ENCODE measurements around the gene MRTFA. TPM values are rescaled to one million over a fixed set of nuclear protein-coding genes. Genes with fewer than 3 reads are reported as not detected.

Gene MRTFA
- polyA plus RNA-seq, 1 of the 3 experiments (the other 2 are of a cell fraction) = 5.8 TPM

GRCh38 chr22:40426594-40427333 lies 209.8 kb downstream of the MRTFA start:
- TF ChIP-seq PBX3 (IDR thresholded peaks at IDR 0.05) = no peak
- TF ChIP-seq NRF1 (IDR thresholded peaks at IDR 0.05; ENCODE audit: low read depth, low read length) = no peak
- TF ChIP-seq MEF2A (IDR thresholded peaks at IDR 0.05; ENCODE audit: borderline replicate concordance, low read depth) = no peak
- no peak for TF ChIP-seq JUND (IDR thresholded peaks at IDR 0.05)
- TF ChIP-seq TEAD4 (IDR thresholded peaks at IDR 0.05; ENCODE audit: borderline replicate concordance, insufficient read depth) = no peak
- TF ChIP-seq TCF12 (IDR thresholded peaks at IDR 0.05) = no peak
- no peak for TF ChIP-seq NFIC (IDR thresholded peaks at IDR 0.05; ENCODE audit: borderline replicate concordance)
- no peak for TF ChIP-seq GATA2 (CRISPR knock-in tag; IDR thresholded peaks at IDR 0.05)
- TF ChIP-seq FOXM1 (IDR thresholded peaks at IDR 0.05; ENCODE audit: low read depth) = no peak
- TF ChIP-seq SMC3 (IDR thresholded peaks at IDR 0.05; ENCODE audit: low read depth, low read length) = no peak
- no peak for TF ChIP-seq REST (IDR thresholded peaks at IDR 0.05; ENCODE audit: low read depth, low read length)
- no peak overlapping the region for H3K27ac ChIP-seq (ENCODE audit: low read depth in 2 of 2, low read length in 1 of 2)
- ChIA-PET CTCF (interaction anchor here (1.3 to 5.3 kb wide), 2 partner anchors 10 to 13 kb away, joined by 3 to 30 read pairs; no protein-coding TSS in a partner anchor), POLR2A (no interaction called here)
- no peaks in the 10 kb centered on the region for H3K27me3 ChIP-seq (ENCODE audit: insufficient read depth)
- no peak overlapping the region for H3K4me2 ChIP-seq
- H3K36me3 ChIP-seq (replicated peaks in 1 of 2; ENCODE audit: control insufficient read depth in 1 of 2, insufficient read depth in 2 of 2, low read length in 1 of 2) = peaks cover 4 to 13% of the 10 kb centered on the region in 2 experiments
- H2AFZ ChIP-seq (ENCODE audit: low read depth) = no peak overlapping the region
- no peak overlapping the region for H3K9ac ChIP-seq
- no peak overlapping the region for H3K4me3 ChIP-seq (ENCODE audit: low read depth in 2 of 2, low read length in 1 of 2)
- no peaks in the 10 kb centered on the region for H3K9me3 ChIP-seq
- no peak for DNase-seq
- H4K20me1 ChIP-seq (ENCODE audit: insufficient read depth) = no peaks in the 10 kb centered on the region
- H3F3A ChIP-seq (replicated peaks; ENCODE audit: insufficient read depth) = no peaks in the 10 kb centered on the region
- 96% methylated on average over 4 of the region's 9 CpGs for WGBS (ENCODE audit: low lambda C conversion rate)
- no peaks in the 10 kb centered on the region; the same call in none of the 2 replicates for H3K79me2 ChIP-seq (ENCODE audit: insufficient read depth)
- H3K4me1 ChIP-seq (ENCODE audit: control insufficient read depth in 1 of 2, insufficient read depth in 2 of 2, low read depth in 1 of 2, low read length in 1 of 2) = no peaks in the 10 kb centered on the region
- H3K9me2 ChIP-seq = no peaks in the 10 kb centered on the region

DNA sequence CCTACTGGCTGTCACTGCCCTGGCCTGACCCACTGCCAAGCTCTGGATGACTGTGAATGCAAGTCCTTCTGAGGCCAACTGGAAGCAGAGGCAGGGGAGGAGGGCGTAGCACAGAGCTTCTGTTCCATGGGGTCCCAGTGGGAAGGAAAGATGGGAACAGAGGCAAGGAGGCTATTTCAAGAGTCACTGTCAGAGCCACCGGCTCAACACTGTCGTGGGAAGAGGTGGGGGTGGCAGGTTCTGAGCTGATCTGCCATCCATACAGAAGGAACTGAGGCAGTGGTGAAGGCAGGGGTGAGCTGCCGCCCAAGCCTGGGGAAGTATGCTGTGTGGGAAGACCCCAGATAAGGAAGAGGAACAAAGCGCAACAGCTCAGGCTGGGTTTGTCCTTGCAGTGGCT lies 211.4 kb downstream of the MRTFA start:
- TF ChIP-seq NRF1 (IDR thresholded peaks at IDR 0.05; ENCODE audit: low read depth, low read length) (no peak), PBX3 (IDR thresholded peaks at IDR 0.05) (no peak), TCF12 (IDR thresholded peaks at IDR 0.05) (no peak), POLR2AphosphoS5 (IDR thresholded peaks at IDR 0.05; ENCODE audit: low read depth, low read length) (no peak), MXI1 (IDR thresholded peaks at IDR 0.05; ENCODE audit: low read depth, low read length) (no peak), MEF2A (IDR thresholded peaks at IDR 0.05; ENCODE audit: borderline replicate concordance, low read depth) (no peak), NFIC (IDR thresholded peaks at IDR 0.05; ENCODE audit: borderline replicate concordance) (no peak), SMC3 (IDR thresholded peaks at IDR 0.05; ENCODE audit: low read depth, low read length) (no peak), ELF1 (IDR thresholded peaks at IDR 0.05) (no peak), TAF1 (IDR thresholded peaks at IDR 0.05; ENCODE audit: borderline replicate concordance, low read depth, low read length) (no peak)
- TF ChIP-seq, protein P1, sequence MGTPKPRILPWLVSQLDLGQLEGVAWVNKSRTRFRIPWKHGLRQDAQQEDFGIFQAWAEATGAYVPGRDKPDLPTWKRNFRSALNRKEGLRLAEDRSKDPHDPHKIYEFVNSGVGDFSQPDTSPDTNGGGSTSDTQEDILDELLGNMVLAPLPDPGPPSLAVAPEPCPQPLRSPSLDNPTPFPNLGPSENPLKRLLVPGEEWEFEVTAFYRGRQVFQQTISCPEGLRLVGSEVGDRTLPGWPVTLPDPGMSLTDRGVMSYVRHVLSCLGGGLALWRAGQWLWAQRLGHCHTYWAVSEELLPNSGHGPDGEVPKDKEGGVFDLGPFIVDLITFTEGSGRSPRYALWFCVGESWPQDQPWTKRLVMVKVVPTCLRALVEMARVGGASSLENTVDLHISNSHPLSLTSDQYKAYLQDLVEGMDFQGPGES (IDR thresholded peaks at IDR 0.05; ENCODE audit: low read depth, low read length) = no peak
- H3K27me3 ChIP-seq (ENCODE audit: insufficient read depth) = no peaks in the 10 kb centered on the region
- H4K20me1 ChIP-seq (ENCODE audit: insufficient read depth) = no peaks in the 10 kb centered on the region
- no peak overlapping the region for H3K9ac ChIP-seq
- CTCF ChIA-PET = interaction anchor here (1.4 to 5.3 kb wide), 2 partner anchors 12 to 221 kb away, joined by 3 to 30 read pairs; no protein-coding TSS in a partner anchor
- POLR2A ChIA-PET = no interaction called here
- no peaks in the 10 kb centered on the region for H3K9me2 ChIP-seq
- H3K27ac ChIP-seq (ENCODE audit: low read depth in 2 of 2, low read length in 1 of 2) = no peak overlapping the region
- DNase-seq = no peak
- no peaks in the 10 kb centered on the region for H3F3A ChIP-seq (replicated peaks; ENCODE audit: insufficient read depth)
- no peaks in the 10 kb centered on the region for H3K9me3 ChIP-seq
- no peak overlapping the region for H3K4me2 ChIP-seq
- no peaks in the 10 kb centered on the region for H3K4me1 ChIP-seq (ENCODE audit: control insufficient read depth in 1 of 2, insufficient read depth in 2 of 2, low read depth in 1 of 2, low read length in 1 of 2)
- WGBS (ENCODE audit: low lambda C conversion rate) = 97% methylated on average over 5 of the region's 5 CpGs
- H3K4me3 ChIP-seq (ENCODE audit: low read depth in 2 of 2, low read length in 1 of 2) = no peak overlapping the region
- peaks cover 4 to 16% of the 10 kb centered on the region in 2 experiments for H3K36me3 ChIP-seq (replicated peaks in 1 of 2; ENCODE audit: control insufficient read depth in 1 of 2, insufficient read depth in 2 of 2, low read length in 1 of 2)
- no peak overlapping the region for H2AFZ ChIP-seq (ENCODE audit: low read depth)
- no peaks in the 10 kb centered on the region; the same call in 1 of the 2 replicates for H3K79me2 ChIP-seq (ENCODE audit: insufficient read depth)

Measured in SK-N-SH (cell line).